Measurements from ENCODE around the gene AKAP12.
"Not testable (repeated sequence)": the region's sequence is repeated elsewhere in the genome, so short reads cannot be mapped to it uniquely, and the experiment has no call there.

The AKAP12 gene

DNA sequence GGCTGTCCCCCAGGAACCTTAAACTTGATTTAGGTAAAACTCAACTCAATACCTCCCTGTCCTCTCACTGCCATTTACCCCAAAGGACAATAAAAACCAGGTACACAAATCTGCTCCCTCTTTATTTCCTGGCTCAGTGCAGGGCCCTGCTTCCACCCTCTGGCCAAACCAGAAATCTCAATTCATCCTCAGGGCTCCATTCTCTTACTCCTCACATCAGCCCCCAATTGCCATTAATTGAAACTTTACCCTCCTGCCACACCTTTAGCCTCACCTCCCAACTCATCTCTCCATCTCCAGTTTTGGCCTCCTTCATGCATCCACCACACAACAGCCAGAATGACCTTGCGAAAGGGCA, 141.1 kb downstream of the AKAP12 start:
- H3K27me3 ChIP-seq (ENCODE audit: insufficient read depth, low read depth, severe bottlenecking) = no peaks in the 10 kb centered on the region
- H3K36me3 ChIP-seq = peaks cover 4% of the 10 kb centered on the region
- H3K9me3 ChIP-seq (ENCODE audit: severe bottlenecking) = no peaks in the 10 kb centered on the region
- no peak for TF ChIP-seq CTCF (IDR thresholded peaks at IDR 0.05; ENCODE audit: low read depth, low read length)
- H3K27ac ChIP-seq = no peak overlapping the region
- DNase-seq = no peak
- no peak overlapping the region for H3K4me3 ChIP-seq (ENCODE audit: low read depth, low read length)

- Histone ChIP-seq H3K27ac (no peak overlapping the region), H3K36me3 (peaks cover 4% of the 10 kb centered on the region), H3K27me3 (ENCODE audit: insufficient read depth, low read depth, severe bottlenecking) (no peaks in the 10 kb centered on the region), H3K4me3 (ENCODE audit: low read depth, low read length) (no peak overlapping the region), H3K9me3 (ENCODE audit: severe bottlenecking) (no peaks in the 10 kb centered on the region)
- TF ChIP-seq CTCF (IDR thresholded peaks at IDR 0.05; ENCODE audit: low read depth, low read length) = no peak
- DNase-seq = no peak
These were observed 142.0 kb downstream of the AKAP12 start for GRCh38 chr6:151381722-151382121.

DNA sequence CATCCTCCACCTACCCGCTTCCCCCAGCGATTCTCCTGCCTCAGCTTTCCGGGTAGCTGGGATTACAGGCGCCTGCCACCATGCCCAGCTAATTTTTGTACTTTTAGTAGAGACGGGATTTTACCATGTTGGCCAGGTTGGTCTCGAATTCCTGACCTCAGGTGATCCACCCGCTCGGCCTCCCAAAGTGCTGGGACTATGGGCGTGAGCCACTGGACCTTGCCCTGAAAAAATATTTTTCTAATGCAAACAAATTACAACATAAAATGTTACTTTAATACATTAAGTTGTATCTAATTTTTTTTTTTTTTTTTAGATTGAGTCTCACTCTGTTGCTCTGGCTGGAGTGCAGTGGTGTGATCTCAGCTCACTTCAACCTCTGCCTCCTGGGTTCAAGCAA, 142.9 kb downstream of the AKAP12 start:
- not testable (repeated sequence) for DNase-seq; H3K36me3 ChIP-seq; H3K27ac ChIP-seq; H3K4me3 ChIP-seq (ENCODE audit: low read depth, low read length); H3K9me3 ChIP-seq (ENCODE audit: severe bottlenecking); H3K27me3 ChIP-seq (ENCODE audit: insufficient read depth, low read depth, severe bottlenecking)

DNA sequence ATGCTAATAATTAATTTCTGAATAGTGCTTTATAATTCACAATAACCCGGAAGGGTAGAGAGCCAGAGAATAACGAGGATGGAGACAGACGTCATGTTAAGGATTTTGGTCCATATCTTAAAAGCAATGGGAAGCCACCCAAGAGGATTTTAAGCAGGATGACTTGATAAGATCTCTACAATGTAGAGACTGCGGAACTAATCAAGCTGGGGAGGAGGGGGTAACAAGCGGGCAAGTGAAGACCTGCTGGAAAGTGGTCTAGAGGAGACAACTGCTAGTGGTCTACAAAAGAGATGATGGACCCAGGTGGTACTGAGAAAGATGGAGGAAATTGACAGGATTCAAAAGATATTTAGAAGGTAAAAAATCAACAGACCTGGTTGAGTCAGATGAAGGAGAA, 144.4 kb downstream of the AKAP12 start:
- H3K36me3 ChIP-seq = peaks cover 4% of the 10 kb centered on the region
- H3K9me3 ChIP-seq (ENCODE audit: severe bottlenecking) = no peaks in the 10 kb centered on the region
- no peak overlapping the region for H3K27ac ChIP-seq
- no peak overlapping the region for H3K4me3 ChIP-seq (ENCODE audit: low read depth, low read length)
- no peak for TF ChIP-seq CTCF (IDR thresholded peaks at IDR 0.05; ENCODE audit: low read depth, low read length)
- H3K27me3 ChIP-seq (ENCODE audit: insufficient read depth, low read depth, severe bottlenecking) = no peaks in the 10 kb centered on the region
- DNase-seq = no peak

DNA sequence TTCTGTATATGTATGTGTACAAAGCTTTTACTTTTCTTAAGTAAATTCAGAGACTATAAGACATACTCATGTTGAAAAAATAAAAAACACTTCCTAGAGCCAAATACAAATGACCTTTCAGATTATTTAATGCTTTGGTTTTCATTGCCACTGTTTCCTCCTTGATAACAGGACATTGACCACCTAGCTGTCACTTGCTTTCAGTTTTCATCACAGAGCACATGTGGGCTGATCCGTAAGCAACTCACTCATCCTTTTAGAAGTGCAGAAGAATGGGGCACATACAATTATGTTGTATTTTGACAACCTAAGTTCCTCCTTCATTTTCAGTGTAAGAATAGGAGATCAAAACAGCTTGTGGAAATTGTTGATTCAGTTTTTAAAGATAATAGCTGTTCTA, 145.4 kb downstream of the AKAP12 start:
- no peak for TF ChIP-seq CTCF (IDR thresholded peaks at IDR 0.05; ENCODE audit: low read depth, low read length)
- H3K27ac ChIP-seq = no peak overlapping the region
- no peaks in the 10 kb centered on the region for H3K9me3 ChIP-seq (ENCODE audit: severe bottlenecking)
- H3K36me3 ChIP-seq = peaks cover 4% of the 10 kb centered on the region
- H3K27me3 ChIP-seq (ENCODE audit: insufficient read depth, low read depth, severe bottlenecking) = no peaks in the 10 kb centered on the region
- H3K4me3 ChIP-seq (ENCODE audit: low read depth, low read length) = no peak overlapping the region
- no peak for DNase-seq

- H3K4me3 ChIP-seq (ENCODE audit: low read depth, low read length) = no peak overlapping the region
These were observed 147.6 kb downstream of the AKAP12 start for GRCh38 chr6:151387175-151387970.

More at GRCh38 chr6:151387175-151387970, 147.6 kb downstream of the AKAP12 start:
- H3K27ac ChIP-seq = no peak overlapping the region
- no peaks in the 10 kb centered on the region for H3K9me3 ChIP-seq (ENCODE audit: severe bottlenecking)
- TF ChIP-seq CTCF (IDR thresholded peaks at IDR 0.05; ENCODE audit: low read depth, low read length) = no peak
- DNase-seq = no peak
- peaks cover 7% of the 10 kb centered on the region for H3K36me3 ChIP-seq
- H3K27me3 ChIP-seq (ENCODE audit: insufficient read depth, low read depth, severe bottlenecking) = no peaks in the 10 kb centered on the region

All from WERI-Rb-1 (cell line).